Epithelial cell of proximal tubule (primary cell): ENCODE data around the gene PCDHA8. TPM values are rescaled to one million over a fixed set of nuclear protein-coding genes. Genes with fewer than 3 reads are reported as not detected.
"Not testable (repeated sequence)": the region's sequence is repeated elsewhere in the genome, so short reads cannot be mapped to it uniquely, and the experiment has no call there.

ENCODE experiments used
- DNase-seq: peaks from one replicate; pipeline ENCODE4 v3.0.0-alpha.2; 2011; ENCODE audit warnings: low read depth
- H3K4me3 ChIP-seq: 2 replicates; pipeline ENCODE4 v1.5.1; 2011; ENCODE audit warnings: low read depth, mild to moderate bottlenecking, low read length
- CTCF ChIP-seq: conservative IDR thresholded peaks from 2 replicates; pipeline ENCODE4 v1.5.1; 2012; ENCODE audit warnings: low read depth, mild to moderate bottlenecking, low read length
- total RNA-seq: library from RNA; depleted of rRNA; stranded (reverse); fragments of >200 nt; gene quantifications from 2 replicates; pipeline ENCODE4 v1.2.3, GENCODE V29; 2015

Gene PCDHA8
- total RNA-seq, 1 donor from 2014 or later, result not detected

- TF ChIP-seq CTCF, result no peak
- no peak for DNase-seq
- no peak overlapping the region for H3K4me3 ChIP-seq
Observed at GRCh38 chr5:140835622-140836510, 5.1 kb upstream of the PCDHA8 start.

DNA sequence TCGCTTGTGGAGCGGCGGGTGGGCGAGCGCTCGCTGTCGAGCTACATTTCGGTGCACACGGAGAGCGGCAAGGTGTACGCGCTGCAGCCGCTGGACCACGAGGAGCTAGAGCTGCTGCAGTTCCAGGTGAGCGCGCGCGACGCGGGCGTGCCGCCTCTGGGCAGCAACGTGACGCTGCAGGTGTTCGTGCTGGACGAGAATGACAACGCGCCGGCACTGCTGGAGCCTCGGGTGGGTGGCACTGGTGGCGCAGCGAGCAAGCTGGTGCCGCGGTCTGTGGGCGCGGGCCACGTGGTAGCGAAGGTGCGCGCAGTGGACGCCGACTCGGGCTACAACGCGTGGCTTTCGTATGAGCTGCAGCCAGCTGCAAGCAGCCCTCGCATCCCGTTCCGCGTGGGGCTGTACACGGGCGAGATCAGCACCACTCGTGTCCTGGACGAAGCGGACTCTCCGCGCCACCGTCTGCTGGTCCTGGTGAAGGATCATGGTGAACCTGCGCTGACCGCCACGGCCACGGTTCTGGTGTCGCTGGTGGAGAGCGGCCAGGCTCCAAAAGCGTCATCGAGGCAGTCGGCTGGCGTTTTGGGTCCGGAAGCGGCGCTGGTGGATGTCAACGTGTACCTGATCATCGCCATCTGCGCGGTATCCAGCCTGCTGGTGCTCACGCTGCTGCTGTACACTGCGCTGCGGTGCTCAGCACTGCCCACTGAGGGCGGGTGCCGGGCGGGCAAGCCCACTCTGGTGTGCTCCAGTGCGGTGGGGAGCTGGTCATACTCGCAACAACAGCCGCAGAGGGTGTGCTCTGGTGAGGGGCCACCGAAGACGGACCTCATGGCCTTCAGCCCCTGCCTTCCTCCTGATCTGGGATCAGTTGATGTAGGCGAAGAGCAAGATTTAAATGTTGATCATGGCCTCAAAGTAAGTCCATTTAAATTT is 2.1 kb downstream of the PCDHA8 start:
- no peak for DNase-seq
- no peak for TF ChIP-seq CTCF

GRCh38 chr5:140848139-140849102 is 7.4 kb downstream of the PCDHA8 start, which contains the start of gene PCDHA9:
TSS of gene PCDHA9 (plus strand) at chr5:140848382. CDS start at chr5:140848496, 114 bp downstream.
- DNase-seq, H3K4me3 ChIP-seq: not testable (repeated sequence)

More for the DNA sequence above, 2.1 kb downstream of the PCDHA8 start:
- H3K4me3 ChIP-seq, result no peak overlapping the region

GRCh38 chr5:140849831-140850634 is 9.0 kb downstream of the PCDHA8 start:
- not testable (repeated sequence) for DNase-seq, H3K4me3 ChIP-seq

DNA sequence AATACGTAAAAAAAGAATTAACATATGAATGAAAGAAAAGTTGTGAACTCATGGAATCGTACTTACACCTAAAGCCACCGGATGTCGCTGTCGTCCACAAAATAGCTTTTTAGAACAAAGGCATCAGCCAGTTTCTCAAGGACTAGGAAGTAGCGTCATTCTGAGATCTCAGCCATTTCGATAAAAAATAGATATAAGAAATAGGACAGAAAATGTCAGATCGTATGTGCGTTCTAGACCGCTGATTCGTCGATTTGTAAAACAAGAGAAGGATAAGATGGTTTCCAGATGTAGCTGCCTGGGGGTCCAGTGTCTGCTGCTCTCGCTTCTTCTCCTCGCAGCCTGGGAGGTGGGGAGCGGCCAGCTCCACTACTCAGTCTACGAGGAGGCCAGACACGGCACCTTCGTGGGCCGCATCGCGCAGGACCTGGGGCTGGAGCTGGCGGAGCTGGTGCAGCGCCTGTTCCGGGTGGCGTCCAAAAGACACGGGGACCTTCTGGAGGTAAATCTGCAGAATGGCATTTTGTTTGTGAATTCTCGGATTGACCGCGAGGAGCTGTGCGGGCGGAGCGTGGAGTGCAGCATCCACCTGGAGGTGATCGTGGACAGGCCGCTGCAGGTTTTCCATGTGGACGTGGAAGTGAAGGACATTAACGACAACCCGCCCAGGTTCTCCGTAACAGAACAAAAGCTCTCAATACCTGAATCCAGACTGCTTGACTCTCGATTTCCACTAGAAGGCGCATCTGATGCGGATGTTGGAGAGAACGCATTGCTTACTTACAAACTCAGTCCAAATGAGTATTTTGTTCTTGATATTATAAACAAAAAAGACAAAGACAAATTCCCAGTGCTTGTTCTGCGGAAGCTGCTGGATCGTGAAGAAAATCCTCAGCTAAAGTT is 15.0 kb downstream of the PCDHA8 start, which contains the start of gene PCDHA10:
TSS of gene PCDHA10 (plus strand) at position 126 of the 903 bp plus-strand sequence. CDS start at position 278, 152 bp downstream.
- DNase-seq, result no peak
- H3K4me3 ChIP-seq, result peak within 1 kb of the TSS; percentile 44
- peak; percentile 39 for TF ChIP-seq CTCF

DNA sequence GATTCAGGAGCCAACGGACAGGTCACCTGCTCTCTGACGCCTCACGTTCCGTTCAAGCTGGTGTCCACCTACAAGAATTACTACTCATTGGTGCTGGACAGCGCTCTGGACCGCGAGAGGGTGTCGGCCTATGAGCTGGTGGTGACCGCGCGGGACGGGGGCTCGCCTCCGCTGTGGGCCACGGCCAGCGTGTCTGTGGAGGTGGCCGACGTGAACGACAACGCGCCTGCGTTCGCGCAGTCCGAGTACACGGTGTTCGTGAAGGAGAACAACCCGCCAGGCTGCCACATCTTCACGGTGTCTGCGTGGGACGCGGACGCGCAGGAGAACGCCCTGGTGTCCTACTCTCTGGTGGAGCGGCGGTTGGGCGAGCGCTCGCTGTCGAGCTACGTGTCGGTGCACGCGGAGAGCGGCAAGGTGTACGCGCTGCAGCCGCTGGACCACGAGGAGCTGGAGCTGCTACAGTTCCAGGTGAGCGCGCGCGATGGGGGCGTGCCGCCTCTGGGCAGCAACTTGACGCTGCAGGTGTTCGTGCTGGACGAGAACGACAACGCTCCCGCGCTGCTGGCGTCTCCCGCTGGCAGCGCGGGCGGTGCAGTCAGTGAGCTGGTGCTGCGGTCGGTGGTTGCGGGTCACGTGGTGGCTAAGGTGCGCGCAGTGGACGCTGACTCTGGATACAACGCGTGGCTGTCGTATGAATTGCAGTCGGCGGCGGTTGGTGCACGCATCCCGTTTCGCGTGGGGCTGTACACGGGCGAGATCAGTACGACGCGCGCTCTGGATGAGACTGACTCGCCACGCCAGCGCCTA is 16.4 kb downstream of the PCDHA8 start:
- DNase-seq, result no peak
- TF ChIP-seq CTCF, result no peak
- no peak overlapping the region for H3K4me3 ChIP-seq
